PC-9 (cell line): Measurements from ENCODE around the gene NCSTN.

Experiments used
- EZH2 ChIP-seq: fragments of 200-600 bp; sonication (generic); IDR thresholded peaks from 2 replicates; pipeline ENCODE4 v1.8.0; 2017; ENCODE audit warnings: antibody characterized with exemption, low read depth
- TF ChIP-seq, protein P1 (sequence below): fragments of 200-600 bp; sonication (generic); conservative IDR thresholded peaks from 2 replicates; pipeline ENCODE4 v1.6.1; 2017; ENCODE audit warnings: mixed run types, antibody characterized with exemption, mild to moderate bottlenecking, moderate library complexity

DNA sequence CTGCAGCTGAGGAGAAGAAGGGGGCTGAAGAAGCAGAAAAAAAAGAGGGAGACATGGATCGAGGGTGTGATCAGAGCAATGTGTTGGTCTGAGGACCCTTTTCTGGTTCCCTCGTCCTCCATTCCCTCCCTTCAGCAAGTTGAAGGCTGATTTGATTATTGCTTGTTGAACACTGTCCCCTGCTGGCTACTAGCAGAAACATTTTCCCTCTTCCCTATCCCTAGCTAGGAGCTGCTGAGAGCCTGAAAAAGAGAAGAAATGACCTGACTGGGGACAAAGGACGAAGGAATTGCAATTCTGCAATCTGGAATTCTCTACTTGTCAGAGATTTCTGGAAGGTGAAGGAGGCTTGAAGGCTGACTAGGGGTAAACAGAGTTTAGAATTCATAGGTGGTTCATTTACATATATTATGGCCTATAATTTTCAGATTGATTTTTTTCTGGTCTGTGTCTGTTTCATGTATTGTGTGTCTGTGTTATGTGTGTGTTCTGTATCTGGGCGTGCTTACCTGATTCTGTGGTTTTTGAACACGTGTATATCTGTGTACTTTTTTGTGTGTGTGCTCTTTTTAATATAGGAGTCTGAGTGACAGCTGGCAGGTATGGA, 33.4 kb downstream of the NCSTN start:
- TF ChIP-seq, protein P1, sequence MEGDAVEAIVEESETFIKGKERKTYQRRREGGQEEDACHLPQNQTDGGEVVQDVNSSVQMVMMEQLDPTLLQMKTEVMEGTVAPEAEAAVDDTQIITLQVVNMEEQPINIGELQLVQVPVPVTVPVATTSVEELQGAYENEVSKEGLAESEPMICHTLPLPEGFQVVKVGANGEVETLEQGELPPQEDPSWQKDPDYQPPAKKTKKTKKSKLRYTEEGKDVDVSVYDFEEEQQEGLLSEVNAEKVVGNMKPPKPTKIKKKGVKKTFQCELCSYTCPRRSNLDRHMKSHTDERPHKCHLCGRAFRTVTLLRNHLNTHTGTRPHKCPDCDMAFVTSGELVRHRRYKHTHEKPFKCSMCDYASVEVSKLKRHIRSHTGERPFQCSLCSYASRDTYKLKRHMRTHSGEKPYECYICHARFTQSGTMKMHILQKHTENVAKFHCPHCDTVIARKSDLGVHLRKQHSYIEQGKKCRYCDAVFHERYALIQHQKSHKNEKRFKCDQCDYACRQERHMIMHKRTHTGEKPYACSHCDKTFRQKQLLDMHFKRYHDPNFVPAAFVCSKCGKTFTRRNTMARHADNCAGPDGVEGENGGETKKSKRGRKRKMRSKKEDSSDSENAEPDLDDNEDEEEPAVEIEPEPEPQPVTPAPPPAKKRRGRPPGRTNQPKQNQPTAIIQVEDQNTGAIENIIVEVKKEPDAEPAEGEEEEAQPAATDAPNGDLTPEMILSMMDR: peak; percentile 87
- TF ChIP-seq EZH2: no peak
